Limb (tissue), 2 donors: ENCODE data around the gene SGO2.
"Not testable (repeated sequence)": the region's sequence is repeated elsewhere in the genome, so short reads cannot be mapped to it uniquely, and the experiment has no call there.

Source experiments
- DNase-seq, 2 donors: peaks; one replicate each; pipeline ENCODE4 v3.0.0-alpha.2; 2016; ENCODE audit errors: extremely low spot score in 2 of 2

The SGO2 gene

GRCh38 chr2:200592406-200593075 lies 66.5 kb downstream of the SGO2 start:
- no peak for DNase-seq

GRCh38 chr2:200593905-200594304 lies 67.9 kb downstream of the SGO2 start:
- no peak for DNase-seq

- DNase-seq, result no peak
Measured at GRCh38 chr2:200595913-200596312, 69.9 kb downstream of the SGO2 start.

- no peak for DNase-seq
Measured at GRCh38 chr2:200596774-200597570, 71.0 kb downstream of the SGO2 start.

GRCh38 chr2:200599206-200599605 lies 73.2 kb downstream of the SGO2 start:
- no peak for DNase-seq

GRCh38 chr2:200600549-200601225 lies 74.7 kb downstream of the SGO2 start:
- DNase-seq, result no peak

- no peak for DNase-seq
Measured at GRCh38 chr2:200602584-200602983, 76.6 kb downstream of the SGO2 start.

- DNase-seq, result no peak
Measured at GRCh38 chr2:200603972-200604371, 78.0 kb downstream of the SGO2 start.

GRCh38 chr2:200604571-200605255 lies 78.7 kb downstream of the SGO2 start:
- no peak for DNase-seq

- no peak for DNase-seq
Measured at GRCh38 chr2:200608341-200609027, 82.5 kb downstream of the SGO2 start.

GRCh38 chr2:200609028-200609614 lies 83.1 kb downstream of the SGO2 start:
- DNase-seq, result no peak

- DNase-seq, result not testable (repeated sequence)
Measured at GRCh38 chr2:200610217-200610616, 84.2 kb downstream of the SGO2 start.

GRCh38 chr2:200613692-200614091 lies 87.7 kb downstream of the SGO2 start:
- DNase-seq, result no peak

GRCh38 chr2:200614249-200614648 lies 88.2 kb downstream of the SGO2 start:
- no peak for DNase-seq

- no peak for DNase-seq
Measured at GRCh38 chr2:200615247-200615646, 89.2 kb downstream of the SGO2 start.

GRCh38 chr2:200616193-200616592 lies 90.2 kb downstream of the SGO2 start:
- no peak for DNase-seq

GRCh38 chr2:200616656-200617055 lies 90.6 kb downstream of the SGO2 start:
- no peak for DNase-seq

GRCh38 chr2:200617156-200618053 lies 91.4 kb downstream of the SGO2 start:
- DNase-seq, result no peak

- no peak for DNase-seq
Measured at GRCh38 chr2:200618054-200618419, 92.0 kb downstream of the SGO2 start.

GRCh38 chr2:200618590-200619021 lies 92.6 kb downstream of the SGO2 start:
- DNase-seq, result peak in 1 of 2 donors; percentile 64
